H54 (cell line): Measurements from ENCODE around the gene SCGB1C2.

Source experiments
- DNase-seq: peaks from one replicate; pipeline ENCODE4 v3.0.0; 2011; ENCODE audit warnings: low spot score, mixed read lengths; ENCODE audit not compliant: insufficient read length
- FAIRE-seq: peaks from 3 replicates; lab custom pipeline; 2011; peaks lifted over from hg19 to GRCh38; lab: Jason Lieb, UNC
- POLR2A ChIP-seq: IDR thresholded peaks from 2 replicates; pipeline ENCODE4 v1.6.1; 2011; ENCODE audit warnings: low read depth, mild to moderate bottlenecking, low read length

The SCGB1C2 gene

DNA sequence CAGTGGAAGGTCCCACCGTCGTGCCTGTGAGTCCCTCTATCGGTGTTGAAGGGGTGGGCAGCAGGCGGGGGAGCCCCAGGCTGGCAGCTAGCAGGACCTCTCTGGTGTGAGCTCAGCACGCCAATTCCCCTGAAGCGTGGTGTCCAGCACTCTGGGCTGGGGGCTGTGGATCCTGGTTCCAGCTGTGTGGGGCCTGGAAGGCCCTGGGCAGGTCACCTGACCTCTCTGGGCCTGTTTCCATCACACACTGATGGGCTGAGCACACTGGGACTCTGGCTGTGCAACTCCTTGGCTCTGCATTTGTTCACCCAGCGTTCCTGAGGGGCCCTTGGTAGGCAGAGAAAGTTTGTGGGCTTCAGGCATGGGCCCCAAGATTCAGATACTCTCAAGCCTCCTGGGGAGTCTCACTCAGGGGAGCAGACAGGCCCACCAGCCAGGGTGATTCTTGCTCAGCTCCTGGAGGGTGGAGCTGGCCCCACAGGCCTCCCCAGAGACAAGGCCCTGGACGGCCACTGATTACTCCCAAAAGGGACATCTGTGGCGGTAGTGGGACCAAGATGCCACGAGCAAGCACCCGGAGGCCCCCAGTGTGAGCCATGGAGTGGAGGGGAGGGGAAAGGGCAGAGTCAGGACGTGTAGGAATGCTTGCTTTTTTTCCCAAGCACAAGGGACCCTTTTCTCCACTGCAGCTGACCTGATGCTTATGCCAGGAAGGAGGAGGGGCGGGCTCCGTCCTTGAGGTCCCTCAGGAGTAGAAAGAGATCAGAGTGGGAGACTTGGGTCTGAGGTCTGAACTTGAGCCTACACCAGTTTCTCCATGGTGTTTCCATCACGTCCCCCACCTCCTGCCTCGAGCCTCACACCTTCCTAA lies 8.5 kb downstream of the SCGB1C2 start:
- FAIRE-seq (no peak), DNase-seq (no peak)
- TF ChIP-seq POLR2A = no peak

DNA sequence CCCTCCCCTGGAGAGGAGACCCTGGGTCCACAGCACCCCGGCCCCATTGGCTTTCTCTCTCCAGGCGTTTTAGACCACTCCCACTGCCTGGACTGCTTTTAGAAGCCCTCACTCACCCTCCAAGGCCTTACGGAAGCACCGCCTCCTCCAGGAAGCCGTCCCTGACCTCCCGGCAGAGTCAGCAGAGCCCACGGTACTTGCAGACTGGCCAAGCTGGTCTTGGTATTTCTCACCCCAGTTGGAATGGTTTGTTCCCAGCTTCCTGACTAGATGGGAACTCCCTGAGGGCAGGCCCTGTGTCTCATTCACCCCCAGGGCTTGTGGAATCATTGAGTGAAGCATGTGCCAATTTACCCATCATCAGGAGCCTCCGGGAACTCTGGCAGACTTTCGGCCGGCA lies 9.2 kb downstream of the SCGB1C2 start:
- no peak for FAIRE-seq

DNA sequence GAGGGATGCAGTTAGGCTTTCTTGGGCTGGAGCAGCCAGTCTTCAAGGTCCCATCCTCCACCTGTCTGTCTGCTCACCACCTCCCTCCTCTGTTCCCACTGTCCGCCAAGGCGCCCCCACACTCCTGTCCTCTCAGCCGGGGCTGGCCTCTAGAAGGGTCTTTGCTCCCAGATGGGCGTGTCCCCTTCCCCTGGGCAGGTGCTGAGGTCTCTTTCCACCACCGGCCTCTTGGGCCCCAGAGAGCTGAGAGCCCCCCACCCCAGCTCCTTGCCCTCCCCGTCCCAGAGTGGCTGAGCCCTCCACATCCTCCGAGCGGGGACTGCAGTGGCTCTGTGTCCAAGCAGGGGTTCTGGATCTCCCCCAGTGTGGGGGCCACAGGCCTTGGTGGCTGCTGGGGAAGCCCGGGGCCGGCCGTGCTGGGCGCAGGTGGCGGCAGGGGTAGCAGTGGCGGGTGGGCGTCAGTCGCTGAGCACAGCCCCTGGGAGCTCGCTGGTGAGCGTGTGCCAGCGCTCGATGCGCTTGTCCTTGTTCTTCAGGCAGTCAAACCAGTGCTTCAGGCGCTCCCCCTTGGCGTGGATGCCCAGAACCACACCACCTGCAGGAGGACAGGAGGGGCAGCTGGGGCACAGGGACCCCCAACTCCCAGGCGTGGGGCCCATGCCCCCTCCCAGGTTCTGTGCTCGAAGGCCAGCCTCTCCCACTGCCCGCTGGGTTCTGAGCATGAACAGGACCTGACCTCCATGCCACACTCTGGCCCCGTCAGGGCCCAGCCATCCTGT lies 9.8 kb downstream of the SCGB1C2 start:
- DNase-seq (no peak), FAIRE-seq (no peak)
- no peak for TF ChIP-seq POLR2A

More for the DNA sequence above, 9.2 kb downstream of the SCGB1C2 start:
- DNase-seq = no peak
- no peak for TF ChIP-seq POLR2A

DNA sequence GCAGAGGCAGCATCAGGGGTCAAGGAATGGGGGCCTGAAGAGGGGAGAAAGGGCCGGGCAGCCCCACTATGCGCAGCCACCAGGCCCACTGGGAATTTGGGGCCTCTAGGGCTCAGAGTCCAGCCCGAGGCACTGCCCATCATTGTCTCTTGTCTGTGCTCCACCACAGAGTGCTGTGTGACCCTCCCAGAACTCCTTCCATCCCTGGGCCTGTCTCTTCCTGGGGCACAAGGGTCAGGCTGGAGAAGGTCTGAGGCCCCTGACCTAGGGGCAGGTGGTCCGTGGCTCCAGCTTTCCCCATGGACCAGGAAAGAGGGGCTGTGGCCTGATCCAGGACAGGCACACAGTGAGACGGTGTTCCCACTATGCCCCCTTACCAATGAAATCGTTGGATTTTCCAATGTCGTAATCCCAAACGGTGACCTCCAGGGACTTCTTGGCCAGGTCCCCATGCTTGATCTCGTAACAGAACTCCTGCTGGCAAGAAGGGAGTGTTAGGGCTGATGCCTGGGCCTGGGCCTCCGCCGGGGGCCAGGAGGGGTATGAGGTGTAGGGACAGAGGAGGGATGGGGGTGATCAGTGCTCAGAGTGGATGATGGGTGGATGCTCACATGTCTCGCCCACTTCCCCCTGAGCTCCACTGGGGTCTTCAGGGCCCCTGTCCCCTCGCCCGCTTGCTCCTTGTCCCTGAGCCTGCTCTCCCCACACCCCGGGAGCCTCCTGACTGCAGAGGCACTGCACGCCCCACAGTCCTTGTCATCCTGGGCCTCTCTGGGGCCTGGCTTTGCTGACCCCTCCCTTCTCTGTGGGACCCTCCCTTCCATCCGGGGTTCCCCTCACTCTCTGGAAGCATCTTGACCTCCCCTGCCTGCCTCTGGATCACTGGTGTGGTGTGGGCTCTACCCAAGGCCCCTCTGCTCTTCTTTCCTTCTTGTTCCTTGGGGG lies 10.7 kb downstream of the SCGB1C2 start:
- FAIRE-seq = no peak
- no peak for TF ChIP-seq POLR2A
- no peak for DNase-seq

DNA sequence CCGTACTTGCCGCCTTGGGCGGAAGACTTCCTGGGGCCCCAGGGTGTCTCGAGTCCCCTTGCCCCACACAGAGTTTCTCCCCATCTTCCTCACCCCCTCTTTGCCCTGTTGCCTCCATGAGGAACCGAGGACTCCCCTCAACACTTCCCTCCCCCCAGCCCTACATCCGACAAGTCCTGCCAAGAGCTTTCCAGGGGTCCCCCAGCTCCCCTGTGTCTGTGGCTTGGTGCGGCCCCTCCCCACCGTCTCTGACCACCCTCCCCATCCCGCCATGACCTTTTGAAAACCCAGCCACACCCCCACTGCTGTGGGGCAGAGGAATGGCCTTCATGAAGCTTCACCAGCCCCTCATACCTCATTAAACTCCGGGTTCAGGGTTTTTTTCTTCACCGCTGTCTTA lies 11.4 kb downstream of the SCGB1C2 start:
- no peak for TF ChIP-seq POLR2A
- FAIRE-seq (no peak), DNase-seq (no peak)

DNA sequence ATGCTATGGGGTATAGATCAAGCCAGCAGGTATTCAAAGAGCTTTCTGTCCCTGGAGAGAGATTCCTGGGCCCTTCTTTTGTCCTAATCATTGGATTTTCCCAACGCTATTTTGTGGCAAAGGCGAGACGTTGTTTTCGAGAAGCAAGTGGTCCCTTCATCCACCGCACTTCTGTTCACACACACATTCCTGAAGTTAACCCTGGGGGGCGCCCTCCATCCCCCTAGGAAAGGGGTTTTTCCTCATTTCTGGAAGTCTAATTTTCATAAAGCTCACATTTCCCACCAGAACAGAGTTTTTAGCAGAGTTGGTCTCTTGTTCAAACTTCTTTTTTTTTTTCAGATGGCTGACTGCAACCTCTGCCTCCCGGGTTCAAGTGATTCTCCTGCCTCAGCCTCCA lies 11.9 kb downstream of the SCGB1C2 start:
- DNase-seq (no peak), FAIRE-seq (no peak)
- TF ChIP-seq POLR2A = no peak

DNA sequence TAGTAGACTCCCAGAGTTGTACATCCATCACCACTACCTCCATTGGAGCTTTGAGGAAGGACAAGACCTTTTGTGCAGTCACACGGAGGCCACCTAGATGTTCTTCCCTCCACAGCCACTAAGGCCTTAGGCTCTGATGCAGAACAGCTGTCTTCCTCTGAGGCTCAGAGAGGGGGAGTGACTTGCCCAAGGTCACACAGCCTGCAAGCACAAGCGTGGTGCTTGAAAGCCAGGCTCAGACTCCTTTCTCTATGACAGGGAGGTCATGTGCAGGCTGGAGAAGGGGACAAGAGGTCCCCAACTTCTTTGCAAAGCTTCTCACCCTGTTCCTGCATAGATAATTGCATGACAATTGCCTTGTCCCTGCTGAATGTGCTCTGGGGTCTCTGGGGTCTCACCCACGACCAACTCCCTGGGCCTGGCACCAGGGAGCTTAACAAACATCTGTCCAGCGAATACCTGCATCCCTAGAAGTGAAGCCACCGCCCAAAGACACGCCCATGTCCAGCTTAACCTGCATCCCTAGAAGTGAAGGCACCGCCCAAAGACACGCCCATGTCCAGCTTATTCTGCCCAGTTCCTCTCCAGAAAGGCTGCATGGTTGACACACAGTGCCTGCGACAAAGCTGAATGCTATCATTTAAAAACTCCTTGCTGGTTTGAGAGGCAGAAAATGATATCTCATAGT lies 12.7 kb downstream of the SCGB1C2 start:
- no peak for TF ChIP-seq POLR2A
- FAIRE-seq = no peak
- no peak for DNase-seq

DNA sequence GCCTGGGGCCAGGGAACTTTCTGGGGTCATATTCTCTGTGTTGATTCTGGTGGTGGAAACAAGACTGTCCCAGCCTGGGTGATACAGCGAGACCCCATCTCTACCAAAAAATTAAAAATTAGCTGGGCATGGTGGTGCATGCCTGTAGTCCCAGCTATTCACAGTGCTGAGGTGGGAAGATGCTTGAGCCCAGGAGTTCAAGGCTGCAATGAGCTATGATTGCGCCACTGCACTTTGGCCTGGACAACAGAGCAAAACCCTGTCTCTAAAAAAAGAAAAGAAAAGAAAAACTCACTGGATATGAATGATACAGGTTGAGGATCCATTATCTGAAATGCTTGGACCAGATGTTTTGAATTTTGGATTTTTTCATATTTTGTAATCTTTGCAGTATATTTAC lies 13.6 kb downstream of the SCGB1C2 start:
- DNase-seq (no peak), FAIRE-seq (no peak)
- TF ChIP-seq POLR2A = no peak

DNA sequence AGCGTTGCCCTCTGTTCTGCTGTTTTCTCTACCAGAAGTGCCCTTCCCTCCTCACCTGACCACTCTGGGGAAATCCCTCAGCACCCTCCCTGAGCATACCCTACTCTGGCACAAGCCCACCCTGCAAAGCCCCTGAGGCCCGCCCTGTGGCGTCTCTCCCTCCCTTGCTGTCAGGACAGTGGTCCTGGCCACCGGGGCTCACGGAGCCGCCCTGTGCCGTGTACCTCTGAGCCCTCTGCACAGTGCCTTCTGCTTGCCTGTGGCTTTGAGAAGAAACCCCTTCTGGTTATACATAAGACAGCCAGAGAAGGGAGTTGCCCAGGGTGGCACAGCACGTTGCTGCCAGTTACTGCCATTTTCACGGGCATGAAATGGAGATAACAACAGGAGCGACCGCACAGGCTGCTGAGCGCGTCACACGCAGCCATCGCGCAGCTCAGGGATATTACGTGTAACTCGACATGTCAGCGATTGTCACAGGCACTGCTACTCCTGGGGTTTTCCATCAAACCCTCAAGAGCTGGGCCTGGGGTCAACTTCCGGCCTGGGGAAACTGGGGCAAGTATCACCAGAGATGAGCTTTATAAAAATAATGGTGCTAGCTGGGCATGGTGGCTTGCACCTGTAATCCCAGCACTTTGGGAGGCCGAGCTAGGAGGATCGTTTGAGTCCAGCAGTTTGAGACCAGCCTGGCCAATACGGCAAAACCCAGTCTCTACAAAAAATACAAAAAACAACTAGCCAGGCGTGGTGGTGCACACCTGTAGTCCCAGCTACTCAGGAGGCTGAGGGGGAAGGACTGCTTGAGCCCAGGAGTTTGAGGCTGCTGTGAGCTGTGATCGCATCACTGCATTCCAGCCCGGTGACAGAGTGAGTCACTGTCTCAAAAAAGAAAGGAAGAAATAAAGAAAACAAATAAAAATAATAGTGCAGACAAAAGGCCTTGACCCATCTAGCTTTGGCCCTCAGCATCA lies 14.8 kb downstream of the SCGB1C2 start:
- no peak for TF ChIP-seq POLR2A
- no peak for DNase-seq
- no peak for FAIRE-seq

DNA sequence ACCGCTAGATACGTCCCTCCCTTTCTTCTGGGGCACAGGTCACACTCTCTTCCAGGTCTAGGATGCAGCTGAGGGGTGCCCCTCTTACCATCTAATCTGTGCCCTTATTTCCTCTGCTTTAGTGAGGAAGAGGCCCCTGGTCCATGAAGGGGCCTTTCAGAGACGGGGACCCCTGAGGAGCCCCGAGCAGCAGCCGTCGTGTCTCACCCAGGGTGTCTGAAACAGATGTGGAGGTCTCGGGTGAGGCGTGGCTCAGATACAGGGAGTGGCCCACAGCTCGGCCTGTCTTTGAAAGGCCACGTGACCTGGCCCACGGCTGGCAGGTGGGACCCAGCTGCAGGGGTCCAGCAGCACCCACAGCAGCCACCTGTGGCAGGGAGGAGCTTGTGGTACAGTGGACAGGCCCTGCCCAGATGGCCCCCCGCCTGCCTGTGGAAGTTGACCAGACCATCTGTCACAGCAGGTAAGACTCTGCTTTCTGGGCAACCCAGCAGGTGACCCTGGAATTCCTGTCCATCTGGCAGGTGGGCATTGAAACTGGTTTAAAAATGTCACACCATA lies 15.6 kb downstream of the SCGB1C2 start:
- no peak for TF ChIP-seq POLR2A
- FAIRE-seq (no peak), DNase-seq (no peak)

DNA sequence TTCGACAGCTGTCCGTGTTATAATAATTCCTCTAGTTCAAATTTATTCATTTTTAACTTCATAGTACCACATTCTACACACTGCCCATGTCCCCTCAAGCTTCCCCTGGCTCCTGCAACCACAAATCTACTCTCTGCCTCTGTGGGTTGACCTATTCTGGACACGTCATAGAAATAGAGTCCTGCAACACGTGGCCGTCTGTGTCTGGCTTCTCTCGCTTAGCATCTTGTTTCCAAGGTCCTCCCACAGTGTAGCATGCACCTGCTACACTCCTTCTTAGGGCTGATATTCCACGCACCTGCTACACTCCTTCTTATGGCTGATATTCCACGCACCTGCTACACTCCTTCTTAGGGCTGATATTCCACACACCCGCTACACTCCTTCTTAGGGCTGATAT lies 16.5 kb downstream of the SCGB1C2 start:
- no peak for DNase-seq
- no peak for FAIRE-seq
- TF ChIP-seq POLR2A = no peak

DNA sequence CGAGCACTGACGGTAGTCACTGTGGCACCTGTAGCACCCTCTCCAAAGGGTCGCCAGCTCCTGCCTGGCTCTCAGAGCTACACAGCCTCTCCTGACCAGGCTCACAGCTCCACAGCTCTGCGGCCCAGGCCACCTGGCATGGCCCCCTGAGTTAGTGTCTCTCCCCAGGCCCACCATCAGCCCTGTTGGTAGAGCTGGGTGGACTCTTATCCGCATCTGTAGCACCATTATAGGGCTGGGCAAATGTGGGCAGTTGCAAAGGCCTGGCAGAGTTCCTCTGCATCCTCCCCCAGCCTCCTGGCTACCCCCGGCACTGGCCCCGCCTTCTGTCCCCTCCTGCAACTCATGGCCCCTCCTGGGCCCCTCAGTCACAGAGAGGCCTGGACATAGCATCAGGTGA lies 18.2 kb downstream of the SCGB1C2 start:
- no peak for TF ChIP-seq POLR2A
- DNase-seq (no peak), FAIRE-seq (no peak)
